Sigmoid colon (tissue), 4 donors: ENCODE results near the gene CENPO.

Experiments
- EP300 ChIP-seq, 4 donors: sonication (generic); formaldehyde crosslinking; IDR thresholded peaks; one replicate each; pipeline ENCODE4 v1.6.1; 2017; ENCODE audit warnings: antibody characterized with exemption in 4 of 4
- POLR2A ChIP-seq, 2 donors: fragments of 450-650 bp; IDR thresholded peaks; one replicate each; pipeline ENCODE4 v1.6.1; 2016; ENCODE audit warnings: antibody characterized with exemption in 2 of 2, mild to moderate bottlenecking in 2 of 2, moderate library complexity in 2 of 2
- POLR2AphosphoS5 ChIP-seq, 4 donors: sonication (generic); formaldehyde crosslinking; IDR thresholded peaks; one replicate each; pipeline ENCODE4 v1.6.1; 2017; ENCODE audit warnings: antibody characterized with exemption in 4 of 4
- TF ChIP-seq, protein P1 (sequence below), 4 experiments: fragments of 450-650 bp in 3 of 4; fragments of 200-600 bp in 1 of 4; IDR thresholded peaks; one replicate each; pipeline ENCODE4 v1.5.1; 2016 to 2019; ENCODE audit warnings: antibody characterized with exemption in 4 of 4, mild to moderate bottlenecking in 3 of 4, moderate library complexity in 2 of 4

GRCh38 chr2:24840962-24841945 is 48.0 kb downstream of the CENPO start:
- TF ChIP-seq POLR2A (IDR thresholded peaks at IDR 0.05) = no peak
- TF ChIP-seq, protein P1, sequence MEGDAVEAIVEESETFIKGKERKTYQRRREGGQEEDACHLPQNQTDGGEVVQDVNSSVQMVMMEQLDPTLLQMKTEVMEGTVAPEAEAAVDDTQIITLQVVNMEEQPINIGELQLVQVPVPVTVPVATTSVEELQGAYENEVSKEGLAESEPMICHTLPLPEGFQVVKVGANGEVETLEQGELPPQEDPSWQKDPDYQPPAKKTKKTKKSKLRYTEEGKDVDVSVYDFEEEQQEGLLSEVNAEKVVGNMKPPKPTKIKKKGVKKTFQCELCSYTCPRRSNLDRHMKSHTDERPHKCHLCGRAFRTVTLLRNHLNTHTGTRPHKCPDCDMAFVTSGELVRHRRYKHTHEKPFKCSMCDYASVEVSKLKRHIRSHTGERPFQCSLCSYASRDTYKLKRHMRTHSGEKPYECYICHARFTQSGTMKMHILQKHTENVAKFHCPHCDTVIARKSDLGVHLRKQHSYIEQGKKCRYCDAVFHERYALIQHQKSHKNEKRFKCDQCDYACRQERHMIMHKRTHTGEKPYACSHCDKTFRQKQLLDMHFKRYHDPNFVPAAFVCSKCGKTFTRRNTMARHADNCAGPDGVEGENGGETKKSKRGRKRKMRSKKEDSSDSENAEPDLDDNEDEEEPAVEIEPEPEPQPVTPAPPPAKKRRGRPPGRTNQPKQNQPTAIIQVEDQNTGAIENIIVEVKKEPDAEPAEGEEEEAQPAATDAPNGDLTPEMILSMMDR (IDR thresholded peaks at IDR 0.05) = no peak
- TF ChIP-seq POLR2AphosphoS5 (IDR thresholded peaks at IDR 0.05) = no peak
- no peak for TF ChIP-seq EP300 (IDR thresholded peaks at IDR 0.05)
